Panc1 (cell line): ENCODE measurements around the gene FHAD1. TPM values are rescaled to one million over a fixed set of nuclear protein-coding genes. Genes with fewer than 3 reads are reported as not detected.

Experiments
- ATAC-seq: fragments of 200-7000 bp; cut with Tn5 transposase; 2 replicates; pipeline ENCODE4 v1.9.1; 2020; ENCODE audit warnings: mild to moderate bottlenecking, moderate library complexity
- BruUV-seq: library from RNA; stranded (reverse); fragments of 400-500 nt; replicated peaks from 2 replicates; lab custom pipeline; 2021; lab: Mats Ljungman, UMichigan
- CTCF ChIA-PET: fragments of 300-600 bp; sonication (Branson Sonifier 250); formaldehyde crosslinking; loops from one replicate; lab custom pipeline; 2022; ENCODE audit warnings: antibody characterized with exemption; lab: Charles Lee
- POLR2A ChIA-PET: fragments of 300-600 bp; sonication (Branson Sonifier 250); formaldehyde crosslinking; loops from one replicate; lab custom pipeline; 2022; ENCODE audit warnings: antibody characterized with exemption; lab: Charles Lee
- DNase-seq: peaks from one replicate; pipeline ENCODE4 v3.0.0-alpha.2; 2010; ENCODE audit warnings: low read depth, low spot score
- H3K27ac ChIP-seq: 2 replicates; pipeline ENCODE4 v1.5.1; 2011; ENCODE audit warnings: mild to moderate bottlenecking, low read length, inconsistent platforms
- H3K27me3 ChIP-seq: fragments of 200-500 bp; sonication (Bioruptor generic); 2 replicates; pipeline ENCODE4 v1.6.0; 2014; ENCODE audit warnings: low read length, inconsistent platforms; ENCODE audit not compliant: control insufficient read depth, insufficient read depth
- H3K36me3 ChIP-seq: fragments of 200-500 bp; sonication (Bioruptor generic); 2 replicates; pipeline ENCODE4 v1.5.1; 2014; ENCODE audit warnings: inconsistent platforms, mild to moderate bottlenecking, low read length, moderate library complexity; ENCODE audit not compliant: control insufficient read depth, insufficient read depth
- H3K4me1 ChIP-seq: 2 replicates; pipeline ENCODE4 v1.5.1; 2011; ENCODE audit warnings: inconsistent platforms, mild to moderate bottlenecking, low read length, moderate library complexity; ENCODE audit not compliant: control insufficient read depth, insufficient read depth
- H3K4me3 ChIP-seq, 2 experiments: 2 replicates each; pipeline ENCODE4 v1.5.1; 2011 to 2012; ENCODE audit warnings: low read depth in 2 of 2, low read length in 2 of 2, mild to moderate bottlenecking in 2 of 2, inconsistent platforms in 1 of 2, moderate library complexity in 1 of 2
- H3K9me3 ChIP-seq: fragments of 200-500 bp; sonication (Bioruptor generic); 2 replicates; pipeline ENCODE4 v1.5.1; 2014; ENCODE audit warnings: low read depth, mild to moderate bottlenecking, inconsistent platforms, low read length, moderate library complexity; ENCODE audit not compliant: control insufficient read depth, insufficient read depth
- CTCF ChIP-seq: fragments of 450-650 bp; IDR thresholded peaks from 2 replicates; pipeline ENCODE4 v1.5.1; 2017; ENCODE audit warnings: mild to moderate bottlenecking
- POLR2AphosphoS5 ChIP-seq: IDR thresholded peaks from 2 replicates; pipeline ENCODE4 v1.6.1; 2012; ENCODE audit warnings: mild to moderate bottlenecking, low read depth, low read length, moderate library complexity
- SIN3A ChIP-seq: IDR thresholded peaks from 2 replicates; pipeline ENCODE4 v1.6.1; 2012; ENCODE audit warnings: low read depth, mild to moderate bottlenecking, low read length, moderate library complexity, borderline replicate concordance; ENCODE audit not compliant: insufficient read depth
- TCF7L2 ChIP-seq: IDR thresholded peaks from 2 replicates; pipeline ENCODE4 v1.6.1; 2011; ENCODE audit warnings: mild to moderate bottlenecking, low read depth, low read length, inconsistent platforms
- in situ Hi-C: cut with HindIII; loops from 2 replicates; pipeline ENCODE4 v1.10.0; 2016; ENCODE audit warnings: low sequenced_read_pairs, low pct_unique_long_range_greater_than_20kb
- intact Hi-C: fragments of 100-400 bp; cut with micrococcal nuclease; formaldehyde crosslinking; loops from one replicate; pipeline ENCODE4 v1.10.0; 2022; ENCODE audit not compliant: unreplicated experiment
- total RNA-seq: library from RNA; stranded (reverse); gene quantifications from one replicate; pipeline ENCODE4 v1.2.1, GENCODE V29; 2021; ENCODE audit not compliant: unreplicated experiment
- TF ChIP-seq, protein P1 (sequence below), 2 experiments: IDR thresholded peaks; 2 replicates each; pipeline ENCODE4 v1.6.1; 2011 to 2012; ENCODE audit warnings: low read depth in 2 of 2, control low read depth in 1 of 2, low read length in 1 of 2, mild to moderate bottlenecking in 1 of 2, moderate library complexity in 1 of 2; ENCODE audit not compliant: insufficient read depth in 1 of 2

FHAD1 gene
- total RNA-seq, 1 experiment from 2014 or later: 0.23 TPM

GRCh38 chr1:15443281-15443680, 196.3 kb downstream of the FHAD1 start:
- POLR2A ChIA-PET: interaction anchor here (0.6 kb wide), 1 partner anchor 194 kb away, joined by 5 read pairs; no protein-coding TSS in a partner anchor
- ATAC-seq: no peak
- TF ChIP-seq POLR2AphosphoS5 (no peak), SIN3A (no peak), TCF7L2 (no peak), CTCF (no peak)
- TF ChIP-seq, protein P1, sequence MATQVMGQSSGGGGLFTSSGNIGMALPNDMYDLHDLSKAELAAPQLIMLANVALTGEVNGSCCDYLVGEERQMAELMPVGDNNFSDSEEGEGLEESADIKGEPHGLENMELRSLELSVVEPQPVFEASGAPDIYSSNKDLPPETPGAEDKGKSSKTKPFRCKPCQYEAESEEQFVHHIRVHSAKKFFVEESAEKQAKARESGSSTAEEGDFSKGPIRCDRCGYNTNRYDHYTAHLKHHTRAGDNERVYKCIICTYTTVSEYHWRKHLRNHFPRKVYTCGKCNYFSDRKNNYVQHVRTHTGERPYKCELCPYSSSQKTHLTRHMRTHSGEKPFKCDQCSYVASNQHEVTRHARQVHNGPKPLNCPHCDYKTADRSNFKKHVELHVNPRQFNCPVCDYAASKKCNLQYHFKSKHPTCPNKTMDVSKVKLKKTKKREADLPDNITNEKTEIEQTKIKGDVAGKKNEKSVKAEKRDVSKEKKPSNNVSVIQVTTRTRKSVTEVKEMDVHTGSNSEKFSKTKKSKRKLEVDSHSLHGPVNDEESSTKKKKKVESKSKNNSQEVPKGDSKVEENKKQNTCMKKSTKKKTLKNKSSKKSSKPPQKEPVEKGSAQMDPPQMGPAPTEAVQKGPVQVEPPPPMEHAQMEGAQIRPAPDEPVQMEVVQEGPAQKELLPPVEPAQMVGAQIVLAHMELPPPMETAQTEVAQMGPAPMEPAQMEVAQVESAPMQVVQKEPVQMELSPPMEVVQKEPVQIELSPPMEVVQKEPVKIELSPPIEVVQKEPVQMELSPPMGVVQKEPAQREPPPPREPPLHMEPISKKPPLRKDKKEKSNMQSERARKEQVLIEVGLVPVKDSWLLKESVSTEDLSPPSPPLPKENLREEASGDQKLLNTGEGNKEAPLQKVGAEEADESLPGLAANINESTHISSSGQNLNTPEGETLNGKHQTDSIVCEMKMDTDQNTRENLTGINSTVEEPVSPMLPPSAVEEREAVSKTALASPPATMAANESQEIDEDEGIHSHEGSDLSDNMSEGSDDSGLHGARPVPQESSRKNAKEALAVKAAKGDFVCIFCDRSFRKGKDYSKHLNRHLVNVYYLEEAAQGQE (IDR thresholded peaks at IDR 0.05; ENCODE audit: insufficient read depth in 1 of 2, low read depth in 2 of 2, low read length in 1 of 2): no peak

DNA sequence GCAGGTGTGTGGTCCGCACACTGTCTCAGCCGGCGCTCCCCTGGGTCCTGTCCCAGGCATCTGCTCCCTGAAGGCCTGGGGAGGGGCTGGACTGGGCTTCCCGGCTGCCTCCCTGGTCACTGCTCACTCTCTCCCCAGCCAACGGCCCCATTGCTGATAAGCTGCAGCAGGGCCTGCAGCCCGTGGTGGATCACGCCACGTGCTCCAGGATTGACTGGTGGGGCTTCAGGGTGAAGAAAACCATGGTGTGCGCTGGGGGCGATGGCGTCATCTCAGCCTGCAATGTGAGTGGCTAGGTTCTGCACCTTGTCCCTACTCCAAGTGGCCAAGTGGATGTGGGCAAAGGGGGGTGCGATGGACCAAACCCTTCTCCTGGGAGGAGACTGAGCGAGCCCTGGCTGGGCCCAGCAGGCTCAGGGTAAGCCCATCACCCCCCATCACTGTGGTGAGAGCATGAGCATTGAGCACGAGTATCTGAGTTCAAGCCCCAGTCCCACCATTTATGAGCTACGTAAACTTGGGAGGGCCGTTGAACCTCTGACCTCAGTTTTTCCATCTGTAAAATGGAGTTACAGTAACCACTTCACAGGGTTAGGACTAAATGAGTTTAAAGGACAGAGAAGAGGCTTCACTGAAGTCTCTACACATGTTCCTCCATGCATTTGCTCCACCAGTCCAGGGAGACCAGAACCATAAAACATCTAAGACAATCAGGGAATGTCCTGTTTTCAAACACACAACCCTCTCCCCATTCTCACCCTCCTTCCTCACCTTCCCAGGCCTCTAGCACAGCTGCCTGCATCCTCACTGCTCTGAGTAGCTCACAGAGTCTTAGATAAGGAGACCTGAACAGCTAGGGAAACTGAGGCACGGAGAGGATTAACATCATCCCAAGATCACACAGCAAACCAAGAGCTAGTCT, 197.7 kb downstream of the FHAD1 start:
- H3K27me3 ChIP-seq: no peaks in the 10 kb centered on the region
- no peaks in the 10 kb centered on the region for H3K36me3 ChIP-seq
- ChIA-PET POLR2A (no interaction called here), CTCF (no interaction called here)
- in situ Hi-C loops (no loop called here), intact Hi-C loops (no loop called here)
- BruUV-seq: no TSS peak
- no peak for DNase-seq
- no peaks in the 10 kb centered on the region for H3K9me3 ChIP-seq
- ATAC-seq: 0 out of 2 replicates have a peak, but pooled peaks have one; percentile 43
- H3K4me1 ChIP-seq: no peaks in the 10 kb centered on the region
- TF ChIP-seq, protein P1 (IDR thresholded peaks at IDR 0.05; ENCODE audit: insufficient read depth in 1 of 2, low read depth in 2 of 2, low read length in 1 of 2): no peak
- TF ChIP-seq SIN3A: no peak
- no peak for TF ChIP-seq CTCF
- TF ChIP-seq TCF7L2: no peak
- no peak for TF ChIP-seq POLR2AphosphoS5
- H3K4me3 ChIP-seq: no peak overlapping the region
- H3K27ac ChIP-seq: no peak overlapping the region

More at GRCh38 chr1:15443281-15443680, 196.3 kb downstream of the FHAD1 start:
- BruUV-seq: no TSS peak
- CTCF ChIA-PET: interaction anchor here (0.7 kb wide), 1 partner anchor 226 kb away, joined by 5 read pairs; no protein-coding TSS in a partner anchor
- no peak for DNase-seq
- in situ Hi-C loops: no loop called here
- H3K27ac ChIP-seq: no peak overlapping the region
- H3K36me3 ChIP-seq: no peaks in the 10 kb centered on the region
- H3K4me1 ChIP-seq: no peaks in the 10 kb centered on the region
- no peak overlapping the region for H3K4me3 ChIP-seq
- H3K9me3 ChIP-seq: no peaks in the 10 kb centered on the region
- intact Hi-C loops: no loop called here
- H3K27me3 ChIP-seq: no peaks in the 10 kb centered on the region
